DND-41 (cell line): ENCODE results near the gene ROBO4.

ENCODE experiments used
- ATAC-seq: fragments of 200-7000 bp; cut with Tn5 transposase; 3 replicates; pipeline ENCODE4 v1.9.1; 2021; ENCODE audit warnings: low read depth; ENCODE audit not compliant: insufficient read depth
- DNase-seq: peaks from one replicate; pipeline ENCODE4 v3.0.0-alpha.2; 2020
- H2AFZ ChIP-seq: 2 replicates; pipeline ENCODE4 v1.6.0; 2012; ENCODE audit warnings: low read depth, low read length
- H3K27ac ChIP-seq: 2 replicates; pipeline ENCODE4 v1.5.1; 2012; ENCODE audit warnings: low read length, inconsistent platforms
- H3K27me3 ChIP-seq: fragments of 200-600 bp; sonication (generic); 2 replicates; pipeline ENCODE4 v1.6.0; 2012; ENCODE audit warnings: low read length, mild to moderate bottlenecking, inconsistent platforms; ENCODE audit not compliant: insufficient read depth, poor library complexity
- H3K36me3 ChIP-seq: 2 replicates; pipeline ENCODE4 v1.5.1; 2012; ENCODE audit warnings: low read length, inconsistent platforms; ENCODE audit not compliant: insufficient read depth
- H3K4me1 ChIP-seq: 2 replicates; pipeline ENCODE4 v1.5.1; 2012; ENCODE audit warnings: mild to moderate bottlenecking, low read length; ENCODE audit not compliant: insufficient read depth
- H3K4me2 ChIP-seq: 2 replicates; pipeline ENCODE4 v1.6.0; 2012; ENCODE audit warnings: mild to moderate bottlenecking, moderate library complexity, low read length, inconsistent platforms; ENCODE audit not compliant: insufficient read depth
- H3K4me3 ChIP-seq, 2 experiments: fragments of 200-600 bp in 1 of 2; shearing (Covaris generic) in 1 of 2; 2 replicates each; pipeline ENCODE4 v1.5.1; 2012 to 2016; ENCODE audit warnings: inconsistent platforms in 2 of 2, low read length in 2 of 2, mild to moderate bottlenecking in 2 of 2, low read depth in 1 of 2, moderate library complexity in 1 of 2
- H3K79me2 ChIP-seq: 2 replicates; pipeline ENCODE4 v1.6.0; 2012; ENCODE audit warnings: low read length, inconsistent platforms; ENCODE audit not compliant: insufficient read depth
- H3K9ac ChIP-seq: 2 replicates; pipeline ENCODE4 v1.6.0; 2012; ENCODE audit warnings: low read depth, mild to moderate bottlenecking, inconsistent platforms, low read length, moderate library complexity
- H3K9me3 ChIP-seq: 2 replicates; pipeline ENCODE4 v1.5.1; 2012; ENCODE audit warnings: low read length, moderate library complexity, mild to moderate bottlenecking, inconsistent platforms; ENCODE audit not compliant: insufficient read depth, severe bottlenecking
- H4K20me1 ChIP-seq: 2 replicates; pipeline ENCODE4 v1.6.0; 2012; ENCODE audit warnings: low read length; ENCODE audit not compliant: insufficient read depth
- CTCF ChIP-seq: IDR thresholded peaks from 2 replicates; pipeline ENCODE4 v1.5.1; 2012; ENCODE audit warnings: borderline replicate concordance, low read length, moderate library complexity, mild to moderate bottlenecking; ENCODE audit not compliant: poor library complexity, severe bottlenecking; ENCODE audit errors: extremely low read depth
- EZH2 ChIP-seq: IDR thresholded peaks from 3 replicates; pipeline ENCODE4 v1.6.1; 2012; ENCODE audit warnings: borderline replicate concordance, low read depth, mild to moderate bottlenecking, moderate library complexity, low read length, inconsistent platforms; ENCODE audit not compliant: severe bottlenecking

The ROBO4 gene

GRCh38 chr11:124861670-124862069 lies 36.0 kb downstream of the ROBO4 start:
- Histone ChIP-seq H2AFZ (no peak overlapping the region), H3K27me3 (peaks cover 2% of the 10 kb centered on the region), H3K79me2 (no peaks in the 10 kb centered on the region), H3K36me3 (no peaks in the 10 kb centered on the region), H3K4me2 (no peak overlapping the region), H3K4me3 (no peak overlapping the region), H3K9ac (no peak overlapping the region), H3K4me1 (no peaks in the 10 kb centered on the region), H3K27ac (no peak overlapping the region), H4K20me1 (no peaks in the 10 kb centered on the region), H3K9me3 (no peaks in the 10 kb centered on the region)
- DNase-seq: no peak
- TF ChIP-seq EZH2 (no peak), CTCF (no peak)
- no peak for ATAC-seq

GRCh38 chr11:124859171-124859570 lies 38.5 kb downstream of the ROBO4 start:
- Histone ChIP-seq H3K27ac (no peak overlapping the region), H3K36me3 (no peaks in the 10 kb centered on the region), H3K9ac (no peak overlapping the region), H3K27me3 (peaks cover 2% of the 10 kb centered on the region), H2AFZ (no peak overlapping the region), H3K9me3 (no peaks in the 10 kb centered on the region), H3K4me1 (no peaks in the 10 kb centered on the region), H3K4me3 (no peak overlapping the region), H3K79me2 (no peaks in the 10 kb centered on the region), H3K4me2 (no peak overlapping the region), H4K20me1 (no peaks in the 10 kb centered on the region)
- no peak for TF ChIP-seq CTCF
- no peak for TF ChIP-seq EZH2
- ATAC-seq (no peak), DNase-seq (no peak)

GRCh38 chr11:124846070-124846673 lies 51.5 kb downstream of the ROBO4 start:
- Histone ChIP-seq H4K20me1 (no peaks in the 10 kb centered on the region), H2AFZ (no peak overlapping the region), H3K4me1 (no peaks in the 10 kb centered on the region), H3K36me3 (no peaks in the 10 kb centered on the region), H3K79me2 (no peaks in the 10 kb centered on the region), H3K9ac (no peak overlapping the region), H3K27me3 (peaks cover 38% of the 10 kb centered on the region), H3K27ac (no peak overlapping the region), H3K4me3 (no peak overlapping the region), H3K9me3 (no peaks in the 10 kb centered on the region), H3K4me2 (no peak overlapping the region)
- TF ChIP-seq EZH2: no peak
- TF ChIP-seq CTCF: no peak
- no peak for ATAC-seq
- DNase-seq: no peak

- H3K36me3 ChIP-seq: no peaks in the 10 kb centered on the region
- peaks cover 36% of the 10 kb centered on the region for H3K27me3 ChIP-seq
- no peak overlapping the region for H3K27ac ChIP-seq
- no peak overlapping the region for H3K4me2 ChIP-seq
- no peak overlapping the region for H3K4me3 ChIP-seq
- H4K20me1 ChIP-seq: no peaks in the 10 kb centered on the region
- no peak overlapping the region for H3K9ac ChIP-seq
- no peaks in the 10 kb centered on the region for H3K79me2 ChIP-seq
- DNase-seq (no peak), ATAC-seq (no peak)
- H2AFZ ChIP-seq: no peak overlapping the region
- H3K9me3 ChIP-seq: no peaks in the 10 kb centered on the region
- TF ChIP-seq EZH2: no peak
- no peak for TF ChIP-seq CTCF
- H3K4me1 ChIP-seq: no peaks in the 10 kb centered on the region
These were observed 53.0 kb downstream of the ROBO4 start for GRCh38 chr11:124844664-124845079.
